ENCODE data around the gene TXNRD1.

Gene TXNRD1

DNA sequence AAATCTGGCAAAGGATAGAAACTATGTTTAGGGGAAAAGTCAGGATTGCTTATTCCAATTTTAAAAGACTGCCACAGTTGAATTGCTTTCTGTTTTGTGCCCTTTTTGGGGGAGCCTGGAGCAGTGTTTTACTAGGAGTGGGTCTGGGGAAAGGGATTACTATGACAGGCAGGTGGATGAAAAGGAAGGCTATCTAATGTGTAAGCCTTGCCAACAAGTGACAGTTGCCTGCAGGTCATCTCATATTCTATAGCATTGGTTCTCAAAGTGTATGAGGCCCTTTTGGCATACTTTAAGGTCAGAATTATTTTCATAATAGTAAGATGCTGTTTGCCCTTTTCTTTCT is 92.0 kb downstream of the TXNRD1 start:
- H3K4me3 ChIP-seq (ENCODE audit: low read length), result no peak overlapping the region
- H3K9ac ChIP-seq (ENCODE audit: low read length), result no peak overlapping the region
- H3K27ac ChIP-seq (ENCODE audit: low read depth, low read length), result no peak overlapping the region
- H3K36me3 ChIP-seq (ENCODE audit: control insufficient read depth, insufficient read depth, low read length), result peaks cover 3% of the 10 kb centered on the region
- H3K4me1 ChIP-seq (ENCODE audit: control insufficient read depth, insufficient read depth, low read length), result peaks cover 26% of the 10 kb centered on the region
- no peaks in the 10 kb centered on the region for H3K27me3 ChIP-seq (ENCODE audit: control insufficient read depth, insufficient read depth, low read length)

DNA sequence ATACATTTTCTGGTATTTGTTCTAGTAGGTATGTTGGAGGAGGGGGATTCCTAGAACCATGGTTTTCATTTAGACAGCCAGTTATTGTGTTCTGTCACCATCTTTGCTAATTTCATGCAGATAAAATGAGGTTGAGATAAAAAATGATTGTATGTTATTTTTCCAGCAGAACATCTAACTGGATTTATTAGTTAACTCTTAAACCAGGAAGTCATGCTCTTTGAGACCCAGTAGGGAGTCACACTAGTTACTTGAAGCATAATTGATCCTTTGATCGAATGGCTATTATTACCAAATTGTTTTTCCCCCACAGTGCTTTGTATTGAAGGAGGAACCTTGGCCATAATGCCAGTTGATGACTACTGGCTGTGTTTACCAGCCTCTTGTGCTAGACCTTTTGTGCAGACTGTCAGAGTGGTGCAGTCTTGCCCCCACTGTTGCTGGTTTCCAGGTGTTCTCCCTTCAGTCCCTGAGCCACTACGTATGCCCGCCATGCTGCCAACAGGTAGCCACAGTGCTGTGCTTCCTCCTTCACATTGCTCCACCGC is 93.9 kb downstream of the TXNRD1 start:
- Histone ChIP-seq H3K4me1 (ENCODE audit: control insufficient read depth, insufficient read depth, low read length) (peaks cover 13% of the 10 kb centered on the region), H3K9ac (ENCODE audit: low read length) (no peak overlapping the region), H3K27ac (ENCODE audit: low read depth, low read length) (no peak overlapping the region), H3K27me3 (ENCODE audit: control insufficient read depth, insufficient read depth, low read length) (no peaks in the 10 kb centered on the region), H3K4me3 (ENCODE audit: low read length) (no peak overlapping the region), H3K36me3 (ENCODE audit: control insufficient read depth, insufficient read depth, low read length) (peaks cover 3% of the 10 kb centered on the region)

DNA sequence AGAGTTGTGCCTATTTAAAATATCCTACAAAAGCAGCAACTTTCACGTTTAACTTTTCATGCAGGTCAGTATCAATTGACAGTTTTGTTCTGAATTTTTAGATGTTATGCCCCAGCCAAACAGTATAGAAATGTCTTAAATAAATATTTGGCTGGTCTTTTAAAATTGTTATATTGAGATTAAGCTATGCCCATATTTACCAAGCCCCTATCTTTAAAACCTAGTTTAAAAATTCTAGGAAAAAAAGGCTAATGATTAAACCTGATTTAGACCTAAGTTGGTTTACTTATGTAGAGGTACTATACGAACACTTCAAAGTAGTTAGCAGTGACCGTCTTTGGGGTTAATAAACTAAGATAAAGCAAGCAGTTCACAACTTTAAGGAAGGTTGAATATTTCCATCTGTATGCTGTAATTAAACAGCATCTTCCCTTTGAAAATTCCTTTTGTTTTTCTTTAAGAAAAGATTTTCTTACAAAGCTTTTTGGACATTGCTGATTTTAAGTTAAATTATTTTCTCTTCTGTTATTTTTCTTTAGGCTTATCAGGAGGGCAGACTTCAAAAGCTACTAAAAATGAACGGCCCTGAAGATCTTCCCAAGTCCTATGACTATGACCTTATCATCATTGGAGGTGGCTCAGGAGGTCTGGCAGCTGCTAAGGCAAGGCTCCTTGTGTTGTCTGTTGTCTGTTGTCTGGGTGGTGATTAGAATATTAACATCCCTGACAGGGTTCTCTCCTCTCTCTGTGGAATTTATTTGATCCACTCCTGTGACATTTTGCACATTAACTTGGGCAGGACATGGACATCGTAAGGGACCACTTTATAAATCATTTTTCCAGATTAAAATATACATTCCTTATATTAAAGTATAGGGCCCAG is 95.4 kb downstream of the TXNRD1 start:
- Histone ChIP-seq H3K27me3 (ENCODE audit: control insufficient read depth, insufficient read depth, low read length) (no peaks in the 10 kb centered on the region), H3K4me3 (ENCODE audit: low read length) (no peak overlapping the region), H3K9ac (ENCODE audit: low read length) (no peak overlapping the region), H3K36me3 (ENCODE audit: control insufficient read depth, insufficient read depth, low read length) (peaks cover 5% of the 10 kb centered on the region), H3K27ac (ENCODE audit: low read depth, low read length) (no peak overlapping the region), H3K4me1 (ENCODE audit: control insufficient read depth, insufficient read depth, low read length) (peaks cover 7% of the 10 kb centered on the region)

DNA sequence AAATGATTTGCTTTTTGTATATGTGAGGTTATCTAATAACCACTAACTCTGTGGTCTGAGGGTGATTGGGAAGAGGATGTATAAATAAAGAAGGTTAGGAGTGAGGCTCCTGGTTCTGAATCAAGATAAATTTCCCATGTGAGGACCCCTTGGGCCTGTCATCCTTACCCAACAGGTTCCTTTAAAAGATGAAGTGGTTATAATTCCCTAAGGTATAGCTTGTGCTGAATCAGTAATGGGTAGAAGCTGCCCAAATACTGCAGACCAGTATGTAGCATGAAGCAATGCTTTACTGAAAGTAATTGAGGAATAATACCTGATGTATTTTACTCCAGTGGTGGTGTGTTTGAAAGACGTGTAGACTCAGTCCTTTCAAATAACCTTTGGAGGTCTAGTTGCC is 96.6 kb downstream of the TXNRD1 start:
- H3K9ac ChIP-seq (ENCODE audit: low read length), result no peak overlapping the region
- no peak overlapping the region for H3K27ac ChIP-seq (ENCODE audit: low read depth, low read length)
- peaks cover 5% of the 10 kb centered on the region for H3K36me3 ChIP-seq (ENCODE audit: control insufficient read depth, insufficient read depth, low read length)
- no peaks in the 10 kb centered on the region for H3K27me3 ChIP-seq (ENCODE audit: control insufficient read depth, insufficient read depth, low read length)
- no peaks in the 10 kb centered on the region for H3K4me1 ChIP-seq (ENCODE audit: control insufficient read depth, insufficient read depth, low read length)
- H3K4me3 ChIP-seq (ENCODE audit: low read length), result no peak overlapping the region

DNA sequence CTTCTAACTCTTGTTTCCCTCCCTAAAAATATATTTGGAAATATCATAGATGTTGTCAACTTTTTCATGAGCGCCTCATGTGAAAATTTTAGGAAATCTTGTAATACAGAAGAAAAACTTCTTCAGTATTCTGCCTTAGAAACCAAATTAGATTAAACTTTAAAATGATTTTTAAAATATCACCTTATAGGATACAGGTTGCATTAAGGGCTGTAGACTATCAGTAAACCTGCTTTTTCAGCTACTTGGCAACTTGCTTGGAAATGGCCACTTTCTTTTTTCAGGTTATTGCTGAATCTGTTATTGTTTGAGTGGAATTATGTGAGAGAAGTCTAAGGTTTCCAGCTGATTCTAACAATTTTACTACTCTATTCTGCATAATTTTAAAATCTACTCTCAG is 97.1 kb downstream of the TXNRD1 start:
- H3K36me3 ChIP-seq (ENCODE audit: control insufficient read depth, insufficient read depth, low read length), result peaks cover 5% of the 10 kb centered on the region
- no peak overlapping the region for H3K9ac ChIP-seq (ENCODE audit: low read length)
- H3K27me3 ChIP-seq (ENCODE audit: control insufficient read depth, insufficient read depth, low read length), result no peaks in the 10 kb centered on the region
- H3K4me3 ChIP-seq (ENCODE audit: low read length), result no peak overlapping the region
- H3K27ac ChIP-seq (ENCODE audit: low read depth, low read length), result no peak overlapping the region
- no peaks in the 10 kb centered on the region for H3K4me1 ChIP-seq (ENCODE audit: control insufficient read depth, insufficient read depth, low read length)

DNA sequence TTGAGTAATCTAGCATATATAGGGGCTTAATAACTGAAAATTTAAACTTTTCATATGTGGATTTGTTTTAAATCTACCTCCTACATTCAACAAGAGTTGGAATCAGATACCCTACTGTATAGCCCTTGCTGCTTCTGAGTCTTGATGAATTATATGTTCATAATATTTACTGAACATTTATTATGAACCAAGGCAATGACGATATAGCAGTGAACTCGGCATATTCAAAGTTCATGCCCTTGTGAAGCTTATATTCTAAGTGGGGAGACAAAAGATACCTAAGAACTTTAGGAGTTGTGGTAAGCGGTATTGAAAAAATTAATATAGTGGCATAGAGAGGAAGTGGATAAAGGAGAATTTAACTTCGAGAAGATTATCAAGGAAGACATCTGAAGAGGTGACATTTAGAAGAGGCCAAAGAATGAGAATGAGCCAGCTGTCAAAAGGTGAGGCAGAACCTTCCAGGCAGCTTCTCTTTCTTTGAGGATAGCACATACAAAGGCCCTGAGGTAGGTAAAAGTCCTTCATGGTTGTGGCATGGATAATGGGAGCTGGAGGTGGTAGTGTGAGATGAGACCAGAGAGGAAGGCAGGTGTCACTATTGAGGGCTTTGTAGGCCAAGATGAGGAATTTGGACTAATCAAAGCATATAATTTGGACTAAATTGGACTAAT is 98.1 kb downstream of the TXNRD1 start:
- no peak overlapping the region for H3K4me3 ChIP-seq (ENCODE audit: low read length)
- H3K9ac ChIP-seq (ENCODE audit: low read length), result no peak overlapping the region
- H3K27ac ChIP-seq (ENCODE audit: low read depth, low read length), result no peak overlapping the region
- no peaks in the 10 kb centered on the region for H3K27me3 ChIP-seq (ENCODE audit: control insufficient read depth, insufficient read depth, low read length)
- no peaks in the 10 kb centered on the region for H3K4me1 ChIP-seq (ENCODE audit: control insufficient read depth, insufficient read depth, low read length)
- peaks cover 5% of the 10 kb centered on the region for H3K36me3 ChIP-seq (ENCODE audit: control insufficient read depth, insufficient read depth, low read length)

DNA sequence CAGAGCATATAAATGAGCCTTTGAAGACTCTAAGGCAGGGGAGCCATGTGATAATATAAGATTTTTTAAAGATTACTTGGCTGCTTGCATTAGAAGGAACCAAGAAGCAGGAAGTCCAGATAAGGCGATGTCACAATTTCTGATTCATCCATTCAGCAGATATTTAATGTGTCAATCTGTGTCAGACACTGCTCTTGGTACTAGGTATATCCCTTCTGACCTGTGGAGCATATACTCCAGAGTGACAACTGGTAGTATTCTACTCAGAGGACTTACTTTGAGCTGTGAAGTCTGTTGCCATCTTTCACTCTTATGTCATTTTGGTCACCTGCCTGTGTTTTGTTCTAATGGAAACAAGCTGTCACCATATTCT is 98.6 kb downstream of the TXNRD1 start:
- Histone ChIP-seq H3K27ac (ENCODE audit: low read depth, low read length) (no peak overlapping the region), H3K27me3 (ENCODE audit: control insufficient read depth, insufficient read depth, low read length) (no peaks in the 10 kb centered on the region), H3K36me3 (ENCODE audit: control insufficient read depth, insufficient read depth, low read length) (peaks cover 5% of the 10 kb centered on the region), H3K4me1 (ENCODE audit: control insufficient read depth, insufficient read depth, low read length) (no peaks in the 10 kb centered on the region), H3K9ac (ENCODE audit: low read length) (no peak overlapping the region), H3K4me3 (ENCODE audit: low read length) (no peak overlapping the region)

DNA sequence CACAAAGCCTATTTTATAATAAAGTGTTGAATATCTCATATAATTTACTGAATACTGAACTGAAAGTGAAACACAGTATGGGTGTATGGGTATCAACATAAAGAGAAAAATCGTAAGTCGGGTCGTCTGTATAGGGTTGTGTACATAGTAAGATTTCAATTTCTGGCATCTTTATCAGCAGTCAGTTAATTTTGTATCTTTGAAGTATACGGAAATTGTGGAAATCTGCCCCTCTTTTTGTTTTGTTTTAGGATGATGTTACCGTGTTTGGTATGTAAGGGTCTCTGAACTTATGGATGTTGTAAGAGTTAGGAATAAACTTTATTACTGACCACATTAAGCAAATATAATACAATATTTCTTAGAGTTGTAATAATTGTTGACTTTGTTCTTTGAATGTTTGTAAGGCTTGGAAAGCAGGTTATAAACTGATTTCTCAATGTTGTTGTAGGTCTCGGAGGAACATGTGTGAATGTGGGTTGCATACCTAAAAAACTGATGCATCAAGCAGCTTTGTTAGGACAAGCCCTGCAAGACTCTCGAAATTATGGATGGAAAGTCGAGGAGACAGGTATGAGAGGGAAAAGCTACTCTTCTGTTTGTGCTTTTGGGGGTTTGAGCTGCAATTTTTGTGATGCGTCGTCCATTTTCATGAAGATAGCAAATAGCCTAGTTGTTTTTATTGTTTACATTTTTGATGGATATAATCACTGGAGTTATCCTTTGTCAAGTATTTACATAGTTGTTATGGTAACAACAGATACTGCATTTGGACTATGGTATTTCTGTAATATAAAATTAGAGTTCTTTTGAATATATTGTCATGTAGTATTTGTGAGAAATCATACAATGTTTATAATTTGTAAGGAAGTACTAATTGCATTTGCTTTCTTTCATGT is 100.0 kb downstream of the TXNRD1 start:
- H3K4me3 ChIP-seq (ENCODE audit: low read length), result no peak overlapping the region
- peaks cover 8% of the 10 kb centered on the region for H3K36me3 ChIP-seq (ENCODE audit: control insufficient read depth, insufficient read depth, low read length)
- no peaks in the 10 kb centered on the region for H3K4me1 ChIP-seq (ENCODE audit: control insufficient read depth, insufficient read depth, low read length)
- H3K9ac ChIP-seq (ENCODE audit: low read length), result no peak overlapping the region
- no peak overlapping the region for H3K27ac ChIP-seq (ENCODE audit: low read depth, low read length)
- H3K27me3 ChIP-seq (ENCODE audit: control insufficient read depth, insufficient read depth, low read length), result no peaks in the 10 kb centered on the region

DNA sequence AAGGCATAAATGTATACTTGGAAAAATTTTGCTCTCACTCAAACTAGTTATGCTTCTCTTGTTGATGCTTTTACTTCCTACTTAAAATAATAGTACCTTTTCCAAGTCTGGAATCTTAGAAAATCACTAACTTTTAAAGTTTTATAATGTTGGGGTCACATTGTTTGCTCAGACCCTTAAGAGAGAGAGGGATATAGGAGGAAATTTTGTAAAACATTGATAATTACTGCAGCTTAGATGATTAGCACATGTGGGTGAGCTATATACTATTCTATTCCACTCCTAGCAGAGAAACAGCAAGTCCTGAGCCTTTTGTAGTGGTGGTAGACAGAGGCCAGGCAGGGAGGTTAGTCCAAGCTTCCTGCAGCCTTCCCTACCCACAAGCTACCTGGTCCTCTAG is 101.4 kb downstream of the TXNRD1 start:
- Histone ChIP-seq H3K4me3 (ENCODE audit: low read length) (no peak overlapping the region), H3K27me3 (ENCODE audit: control insufficient read depth, insufficient read depth, low read length) (no peaks in the 10 kb centered on the region), H3K36me3 (ENCODE audit: control insufficient read depth, insufficient read depth, low read length) (peaks cover 12% of the 10 kb centered on the region), H3K27ac (ENCODE audit: low read depth, low read length) (no peak overlapping the region), H3K9ac (ENCODE audit: low read length) (no peak overlapping the region), H3K4me1 (ENCODE audit: control insufficient read depth, insufficient read depth, low read length) (no peaks in the 10 kb centered on the region)

DNA sequence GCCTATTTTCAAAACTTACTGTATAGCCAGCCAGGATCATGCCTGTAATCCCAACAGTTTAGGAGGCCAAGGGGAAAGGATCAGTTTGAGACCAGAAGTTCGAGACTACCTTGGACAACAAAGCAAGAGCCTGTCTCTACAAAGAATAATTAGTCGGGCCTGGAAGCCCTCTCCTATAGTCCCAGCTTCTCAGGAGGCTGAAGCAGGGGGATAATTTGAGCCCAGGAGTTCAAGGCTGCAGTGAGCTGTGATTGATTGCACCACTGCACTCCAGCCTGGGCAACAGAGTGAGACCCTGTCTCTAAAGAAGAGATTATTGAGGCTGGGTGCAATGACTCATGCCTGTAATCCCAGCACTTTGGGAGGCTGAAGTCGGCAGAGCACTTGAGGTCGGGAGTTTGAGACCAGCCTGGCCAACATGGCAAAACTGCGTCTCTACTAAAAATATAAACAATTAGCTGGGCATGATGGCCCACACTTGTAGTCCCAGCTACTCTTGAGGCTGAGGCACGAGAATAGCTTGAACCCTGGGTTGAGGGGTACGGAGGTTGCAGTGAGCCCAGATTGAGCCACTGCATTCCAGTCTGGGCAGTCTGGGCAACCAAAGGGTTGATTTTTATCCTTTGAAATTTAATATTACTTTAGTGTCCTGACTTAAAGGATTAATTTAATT is 102.1 kb downstream of the TXNRD1 start:
- Histone ChIP-seq H3K36me3 (ENCODE audit: control insufficient read depth, insufficient read depth, low read length) (peaks cover 9% of the 10 kb centered on the region), H3K4me1 (ENCODE audit: control insufficient read depth, insufficient read depth, low read length) (no peaks in the 10 kb centered on the region), H3K27me3 (ENCODE audit: control insufficient read depth, insufficient read depth, low read length) (no peaks in the 10 kb centered on the region), H3K4me3 (ENCODE audit: low read length) (no peak overlapping the region), H3K9ac (ENCODE audit: low read length) (no peak overlapping the region), H3K27ac (ENCODE audit: low read depth, low read length) (no peak overlapping the region)

DNA sequence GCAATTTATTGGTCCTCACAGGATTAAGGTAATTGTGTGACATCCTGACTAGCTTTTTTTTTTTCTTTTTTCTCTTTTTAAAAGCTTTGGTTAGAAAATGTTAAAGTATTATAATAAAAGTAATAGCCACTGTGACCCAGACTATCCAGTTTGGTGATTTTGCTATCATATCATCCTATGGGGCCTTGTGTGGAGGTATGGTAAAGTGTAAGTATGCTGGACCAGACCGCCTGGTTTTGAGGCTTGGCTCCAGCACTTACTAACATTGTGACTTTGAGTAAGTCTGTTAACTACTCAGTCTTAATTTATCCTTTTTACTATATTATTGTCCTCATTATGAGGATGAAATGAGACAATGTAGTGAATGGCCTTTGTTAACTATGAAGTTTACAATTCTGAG is 103.4 kb downstream of the TXNRD1 start:
- Histone ChIP-seq H3K4me1 (ENCODE audit: control insufficient read depth, insufficient read depth, low read length) (no peaks in the 10 kb centered on the region), H3K9ac (ENCODE audit: low read length) (no peak overlapping the region), H3K4me3 (ENCODE audit: low read length) (no peak overlapping the region), H3K27ac (ENCODE audit: low read depth, low read length) (no peak overlapping the region), H3K36me3 (ENCODE audit: control insufficient read depth, insufficient read depth, low read length) (peaks cover 9% of the 10 kb centered on the region), H3K27me3 (ENCODE audit: control insufficient read depth, insufficient read depth, low read length) (no peaks in the 10 kb centered on the region)
